GM19351 (cell line): ENCODE measurements around the gene GMPR.
"Not testable (repeated sequence)": the region's sequence is repeated elsewhere in the genome, so short reads cannot be mapped to it uniquely, and the experiment has no call there.

Experiments
- ATAC-seq: cut with Tn5 transposase; IDR thresholded peaks from one replicate; pipeline ENCODE4 v1.9.1; 2021; ENCODE audit warnings: mild to moderate bottlenecking, moderate library complexity; ENCODE audit not compliant: unreplicated experiment

Gene GMPR

DNA sequence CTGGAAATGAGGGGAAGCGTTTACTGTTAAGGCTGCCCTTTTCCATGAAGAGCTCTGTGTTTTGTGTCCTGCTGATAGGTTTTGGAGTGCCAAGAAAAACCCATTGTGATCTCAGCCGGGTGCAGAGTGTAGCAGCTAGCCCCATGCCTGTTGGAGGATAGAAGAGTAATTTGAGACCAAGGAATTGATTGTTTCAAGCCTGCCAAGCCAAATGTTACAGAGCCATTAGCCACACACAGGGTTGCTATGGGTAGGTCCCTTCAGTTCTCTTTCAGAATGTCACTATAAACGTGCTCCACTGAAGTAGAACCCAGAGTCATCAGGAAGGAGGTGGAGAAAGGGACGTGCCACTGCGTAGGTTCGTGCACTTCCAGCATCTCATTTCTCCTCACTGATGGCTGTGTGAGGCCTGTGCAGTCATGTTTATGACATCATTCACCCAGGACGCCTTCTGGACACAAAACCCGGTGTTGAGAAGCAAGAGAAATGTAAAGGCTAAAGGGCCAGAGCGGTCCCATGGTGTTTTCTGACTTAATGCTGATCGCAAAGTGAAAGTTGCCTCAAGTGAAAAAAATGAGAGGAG lies 6.6 kb downstream of the GMPR start:
- no peak for ATAC-seq

DNA sequence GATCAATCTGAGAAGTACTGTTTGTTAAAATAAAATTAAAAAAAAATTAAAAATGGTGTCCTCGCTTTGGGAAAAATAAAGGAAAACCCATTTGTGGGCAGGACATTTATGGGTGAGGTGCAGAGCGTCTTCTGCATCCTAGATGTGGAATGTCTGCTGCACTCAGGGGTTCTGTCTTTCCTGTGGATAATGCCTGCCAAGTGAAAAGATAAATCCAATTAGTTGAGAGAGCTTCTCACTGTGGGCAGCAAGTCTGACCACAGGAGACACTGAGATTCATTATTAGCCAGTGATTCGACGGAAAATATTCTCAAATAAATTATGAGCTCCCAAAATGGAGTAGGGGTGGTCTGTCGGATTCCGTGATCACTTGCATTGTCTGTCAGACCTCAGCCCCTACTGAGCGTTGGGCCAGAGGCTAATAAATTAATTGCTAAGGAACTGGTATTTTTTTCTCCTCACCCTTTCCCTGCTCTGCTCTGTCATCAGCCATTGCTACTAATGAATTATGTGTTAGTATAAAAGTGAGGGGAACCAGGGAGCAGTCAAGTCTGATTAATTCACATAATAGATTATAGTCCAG lies 10.0 kb downstream of the GMPR start:
- no peak for ATAC-seq

DNA sequence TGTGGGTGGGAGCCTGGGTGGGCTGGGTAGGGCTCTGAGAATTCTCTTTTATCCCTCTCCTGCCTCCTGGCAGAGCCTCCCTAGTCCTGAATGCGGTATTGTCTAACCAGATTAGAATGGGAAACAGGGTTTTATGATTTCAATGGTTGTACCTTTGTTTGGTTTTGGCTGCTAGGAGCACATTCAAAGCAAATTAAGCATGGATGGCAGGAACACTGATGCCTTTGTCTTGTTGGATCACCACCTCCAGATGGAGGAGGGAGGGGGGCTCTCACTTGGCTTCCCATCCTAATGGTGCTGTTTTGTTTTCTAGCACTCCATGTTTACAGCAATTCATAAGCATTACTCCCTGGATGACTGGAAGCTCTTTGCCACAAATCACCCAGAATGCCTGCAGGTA lies 11.6 kb downstream of the GMPR start:
- ATAC-seq: no peak

DNA sequence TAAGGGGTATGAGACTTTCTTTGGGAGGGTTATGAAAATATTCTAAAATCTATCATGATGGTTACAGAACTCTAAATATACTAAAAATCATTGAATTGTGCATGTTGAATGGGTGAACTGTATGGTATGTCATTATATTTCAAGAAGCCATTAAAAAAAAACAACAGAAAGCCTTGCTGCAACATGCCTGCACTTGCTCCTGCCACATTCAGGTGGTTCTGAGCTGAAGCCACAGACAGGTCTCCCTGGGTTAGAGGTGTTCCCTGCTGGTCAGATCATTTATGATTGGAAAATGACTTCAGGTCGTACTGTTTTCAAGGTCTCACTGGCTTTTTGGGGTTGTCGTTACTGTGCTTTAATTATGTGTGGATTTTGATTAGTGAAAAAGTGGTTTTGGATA lies 13.3 kb downstream of the GMPR start:
- ATAC-seq: no peak

DNA sequence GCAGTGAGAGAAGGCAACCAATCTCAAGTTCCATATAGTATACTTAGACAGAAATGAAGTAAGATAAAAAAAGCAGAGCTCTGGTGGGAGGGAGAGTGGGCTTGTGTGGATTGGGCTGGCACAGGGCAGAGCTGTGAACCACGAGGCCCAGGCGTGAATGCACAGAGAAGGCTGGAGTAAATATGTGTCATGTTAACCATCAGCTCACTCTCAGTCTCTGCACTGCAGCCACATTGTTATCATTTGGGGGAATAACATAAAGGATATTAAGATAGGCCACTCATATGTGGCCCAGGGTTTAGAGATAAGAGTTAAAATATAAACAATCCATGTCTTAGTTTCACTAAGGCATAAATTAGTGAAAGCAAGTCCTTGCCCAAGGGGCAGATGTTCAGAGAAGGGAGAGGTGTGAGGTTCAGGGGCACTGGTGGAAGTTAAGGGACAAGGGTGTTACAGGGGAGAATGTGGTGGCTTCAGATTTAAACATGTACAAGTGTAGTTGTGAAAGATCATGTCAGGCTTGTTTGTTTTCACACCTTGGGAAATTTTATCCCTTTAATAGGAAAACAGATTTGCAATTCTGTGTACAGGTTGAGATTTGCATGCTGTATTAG lies 14.4 kb downstream of the GMPR start:
- ATAC-seq: no peak

DNA sequence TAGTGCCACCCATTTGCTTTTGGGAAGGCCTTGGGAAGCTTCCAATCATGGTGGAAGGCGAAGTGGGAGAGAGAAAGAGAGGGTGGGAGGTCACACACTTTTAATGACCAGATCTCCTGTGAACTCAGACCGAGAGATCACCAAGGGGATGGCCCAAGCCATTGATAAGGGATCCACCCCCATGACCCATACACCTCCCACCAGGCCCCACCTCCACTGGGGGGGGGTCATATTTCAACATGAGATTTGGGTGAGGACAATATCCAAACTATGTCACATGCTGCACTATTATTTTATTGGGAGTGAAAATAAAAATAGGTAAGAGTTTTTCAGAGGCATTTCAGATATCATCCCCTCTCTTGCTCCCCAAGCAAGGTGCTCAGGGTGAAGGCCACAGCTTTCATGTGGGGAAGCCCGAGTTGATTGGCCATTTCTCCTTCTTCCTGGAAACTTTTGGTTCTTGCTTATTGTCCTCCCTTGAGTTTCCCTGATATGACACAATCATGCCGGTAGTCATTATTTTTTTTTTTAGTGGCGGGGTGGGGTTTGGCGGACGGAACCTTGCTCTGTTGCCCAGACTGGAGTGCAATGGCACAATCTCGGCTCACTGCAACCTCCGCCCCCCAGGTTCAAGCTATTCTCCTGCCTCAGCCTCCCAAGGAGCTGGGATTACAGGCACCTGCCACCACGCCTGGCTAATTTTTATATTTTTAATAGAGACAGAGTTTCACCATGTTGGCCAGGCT lies 15.2 kb downstream of the GMPR start:
- no peak for ATAC-seq

DNA sequence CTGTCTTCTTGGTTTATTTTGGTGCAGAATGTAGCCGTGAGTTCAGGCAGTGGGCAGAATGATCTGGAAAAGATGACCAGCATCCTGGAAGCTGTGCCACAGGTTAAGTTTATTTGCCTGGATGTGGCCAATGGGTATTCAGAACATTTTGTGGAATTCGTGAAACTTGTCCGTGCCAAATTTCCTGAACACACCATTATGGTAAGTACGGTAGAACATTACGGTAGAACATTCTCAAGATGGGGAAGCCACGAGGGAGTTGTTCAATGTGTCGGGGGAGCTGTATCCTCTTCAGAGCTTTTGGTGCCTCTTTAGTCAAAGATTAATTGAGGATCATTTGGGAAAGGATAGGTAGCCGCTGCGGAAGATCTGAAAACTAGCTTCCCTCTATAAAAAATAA lies 16.1 kb downstream of the GMPR start:
- ATAC-seq: no peak

DNA sequence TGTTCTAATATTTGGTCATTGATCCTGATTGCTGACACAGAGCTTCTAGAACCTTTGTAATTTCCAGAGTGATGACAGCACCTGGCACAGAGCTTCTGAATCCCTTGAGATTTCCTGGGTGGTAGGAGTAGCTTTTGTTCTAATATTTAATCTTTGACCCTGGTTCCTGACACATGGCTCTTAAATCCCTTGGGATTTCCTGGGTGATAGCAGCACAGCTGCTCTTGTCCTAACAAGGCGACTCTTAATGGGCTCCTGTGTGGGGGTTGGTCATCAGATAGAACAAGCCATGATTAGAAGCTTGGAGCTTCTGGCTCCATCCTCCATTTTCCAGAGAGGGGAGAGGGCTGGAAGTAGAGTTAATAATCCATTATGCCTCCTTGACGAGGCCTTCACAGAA lies 18.4 kb downstream of the GMPR start:
- no peak for ATAC-seq

DNA sequence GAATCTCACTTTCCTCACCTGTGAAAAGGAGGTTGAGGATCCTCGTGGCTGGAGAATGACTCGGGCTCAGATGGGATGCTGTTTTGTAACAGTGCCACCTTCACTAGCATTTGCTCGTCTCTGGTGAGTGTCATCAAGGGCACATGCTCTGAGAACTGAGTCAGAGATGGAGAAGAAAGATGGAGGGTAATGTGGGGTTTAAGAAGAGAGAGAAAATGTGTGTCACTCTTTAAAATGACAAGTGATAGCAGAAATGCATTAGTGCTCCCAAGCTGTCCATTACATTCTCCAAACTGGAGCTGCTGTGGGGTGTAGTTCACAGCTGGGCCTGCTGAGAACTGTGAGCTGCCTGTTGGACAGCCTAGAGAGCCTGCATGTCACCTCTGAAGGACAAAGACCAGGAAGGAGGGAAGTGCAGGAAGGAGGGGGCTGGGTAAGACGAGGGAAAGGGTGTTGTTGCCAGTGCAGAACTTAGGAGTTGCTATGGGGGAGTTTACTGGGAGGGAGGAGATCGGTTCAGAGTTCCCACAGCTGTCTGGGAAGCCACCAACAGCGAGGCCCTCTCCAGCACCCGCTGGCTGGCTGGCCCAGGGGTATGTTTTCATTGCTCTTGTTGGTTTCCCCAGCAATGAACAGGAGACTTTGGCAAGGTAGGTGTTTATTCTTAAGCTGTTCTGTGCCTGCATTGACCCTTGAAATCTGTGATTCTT lies 19.8 kb downstream of the GMPR start:
- no peak for ATAC-seq

DNA sequence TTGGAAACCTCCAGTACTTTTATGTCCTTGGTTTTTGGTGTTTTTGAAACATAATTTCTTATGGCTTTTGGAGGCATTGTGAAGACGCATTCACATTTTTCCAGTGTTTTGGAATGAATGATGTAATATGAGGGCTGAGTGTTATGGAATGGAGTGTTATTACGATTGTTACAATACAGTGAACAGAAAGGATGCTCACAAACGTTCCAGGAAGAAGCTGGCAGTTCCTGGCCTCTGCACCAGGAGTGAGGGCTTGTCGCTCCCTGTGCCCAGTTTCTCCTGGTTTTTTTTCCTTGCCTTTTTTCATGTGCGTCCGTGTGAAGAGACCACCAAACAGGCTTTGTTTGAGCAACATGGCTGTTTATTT lies 20.3 kb downstream of the GMPR start:
- no peak for ATAC-seq

DNA sequence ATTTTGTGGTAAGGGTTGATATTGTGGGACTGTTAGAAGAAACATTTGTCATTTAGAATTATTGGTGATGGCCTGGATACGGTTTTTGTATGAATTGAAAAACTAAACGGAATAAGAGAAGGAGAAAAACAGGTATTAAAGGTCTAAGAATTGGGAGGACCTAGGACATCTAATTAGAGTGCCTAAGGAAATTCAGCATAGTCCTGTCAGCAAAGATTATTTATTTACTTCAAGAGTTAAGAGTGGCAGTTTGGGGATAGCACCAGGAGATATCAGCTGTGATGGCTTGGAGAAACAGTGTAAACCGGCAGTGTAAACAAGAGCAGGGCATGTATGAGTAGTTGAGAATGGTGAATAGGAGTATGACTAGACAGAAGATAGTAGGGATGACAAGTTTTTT lies 21.2 kb downstream of the GMPR start:
- not testable (repeated sequence) for ATAC-seq

DNA sequence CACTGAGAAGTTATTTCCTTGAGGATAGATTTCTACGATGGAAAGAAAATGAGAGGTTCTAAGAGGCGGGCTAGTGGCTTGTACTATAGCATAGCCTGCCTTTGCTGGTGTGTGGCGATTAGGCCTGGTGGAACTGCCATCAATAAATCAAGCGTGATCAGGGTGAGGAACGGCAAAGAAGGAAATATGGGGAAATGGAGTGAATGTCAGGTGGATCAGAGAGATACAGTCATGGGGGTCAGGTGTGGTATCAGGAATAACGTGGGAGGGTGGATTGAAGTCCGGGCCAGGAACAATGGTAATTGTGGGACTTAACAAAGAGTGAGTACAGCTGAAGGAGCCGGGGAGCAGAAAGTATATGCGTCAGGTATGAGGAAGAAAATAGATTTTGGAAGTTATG lies 22.2 kb downstream of the GMPR start:
- not testable (repeated sequence) for ATAC-seq

DNA sequence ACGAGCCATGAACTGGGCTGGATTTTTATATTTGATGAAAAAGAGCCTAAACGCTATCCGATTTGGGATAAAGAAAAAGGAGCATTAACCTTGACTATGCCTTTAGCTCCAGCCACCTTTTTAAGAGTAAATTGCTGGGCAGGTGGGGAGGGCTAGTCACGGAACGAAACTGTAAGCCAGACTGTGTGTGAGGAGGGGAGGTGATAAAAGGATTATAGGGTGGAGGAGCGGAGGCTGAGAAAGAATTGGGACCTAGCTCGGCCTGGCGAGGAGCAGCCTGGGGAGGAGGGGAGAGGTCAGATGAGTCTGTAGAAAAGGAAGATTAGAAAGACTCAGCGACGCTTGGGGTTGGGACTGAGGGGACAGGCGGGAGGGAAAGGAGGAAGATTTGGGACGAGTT lies 24.4 kb downstream of the GMPR start:
- not testable (repeated sequence) for ATAC-seq

DNA sequence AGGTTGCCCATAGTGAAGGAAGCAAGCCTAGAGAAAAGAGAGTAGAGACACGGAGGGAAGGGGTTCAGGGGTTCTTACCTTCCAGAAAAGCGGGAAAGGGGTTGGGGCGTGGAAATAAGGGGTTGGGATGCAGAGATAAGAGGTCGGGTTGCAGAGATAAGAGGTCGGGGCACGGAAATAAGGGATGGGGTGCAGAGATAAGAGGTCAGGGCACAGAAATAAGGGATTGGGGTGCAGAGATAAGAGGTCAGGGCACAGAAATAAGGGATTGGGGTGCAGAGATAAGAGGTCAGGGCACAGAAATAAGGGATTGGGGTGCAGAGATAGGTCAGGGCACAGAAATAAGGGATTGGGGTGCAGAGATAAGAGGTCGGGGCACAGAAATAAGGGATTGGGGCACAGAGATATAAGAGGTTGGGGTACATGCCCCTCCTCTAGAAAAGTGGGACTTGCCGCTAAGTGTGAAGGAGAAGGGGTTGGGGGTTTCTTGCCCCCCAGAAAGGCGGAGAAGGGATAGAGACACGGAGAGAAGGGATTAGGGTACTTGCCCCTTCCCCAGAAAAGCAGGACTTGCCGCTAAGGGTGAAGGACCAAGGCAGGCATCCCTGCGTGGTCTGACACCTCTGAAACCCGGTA lies 25.2 kb downstream of the GMPR start:
- ATAC-seq: not testable (repeated sequence)

DNA sequence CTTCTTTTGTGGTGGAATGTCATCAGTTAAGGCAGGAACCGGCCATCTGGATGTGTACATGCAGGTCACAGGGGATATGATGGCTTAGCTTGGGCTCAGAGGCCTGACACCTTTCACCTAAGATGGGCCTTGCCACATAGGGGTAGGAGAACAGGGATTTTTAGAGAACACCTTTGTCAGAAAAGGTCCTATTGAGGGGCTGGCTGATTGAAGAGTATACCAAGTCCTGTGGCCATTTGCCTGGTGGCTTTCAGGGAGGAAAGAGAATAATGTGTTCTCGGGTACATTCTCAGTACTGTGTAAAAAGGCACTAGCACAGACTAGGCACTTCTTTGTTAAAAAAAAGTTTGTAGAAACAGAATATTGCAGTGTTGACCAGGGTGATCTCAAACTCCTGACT lies 26.4 kb downstream of the GMPR start:
- ATAC-seq: no peak

DNA sequence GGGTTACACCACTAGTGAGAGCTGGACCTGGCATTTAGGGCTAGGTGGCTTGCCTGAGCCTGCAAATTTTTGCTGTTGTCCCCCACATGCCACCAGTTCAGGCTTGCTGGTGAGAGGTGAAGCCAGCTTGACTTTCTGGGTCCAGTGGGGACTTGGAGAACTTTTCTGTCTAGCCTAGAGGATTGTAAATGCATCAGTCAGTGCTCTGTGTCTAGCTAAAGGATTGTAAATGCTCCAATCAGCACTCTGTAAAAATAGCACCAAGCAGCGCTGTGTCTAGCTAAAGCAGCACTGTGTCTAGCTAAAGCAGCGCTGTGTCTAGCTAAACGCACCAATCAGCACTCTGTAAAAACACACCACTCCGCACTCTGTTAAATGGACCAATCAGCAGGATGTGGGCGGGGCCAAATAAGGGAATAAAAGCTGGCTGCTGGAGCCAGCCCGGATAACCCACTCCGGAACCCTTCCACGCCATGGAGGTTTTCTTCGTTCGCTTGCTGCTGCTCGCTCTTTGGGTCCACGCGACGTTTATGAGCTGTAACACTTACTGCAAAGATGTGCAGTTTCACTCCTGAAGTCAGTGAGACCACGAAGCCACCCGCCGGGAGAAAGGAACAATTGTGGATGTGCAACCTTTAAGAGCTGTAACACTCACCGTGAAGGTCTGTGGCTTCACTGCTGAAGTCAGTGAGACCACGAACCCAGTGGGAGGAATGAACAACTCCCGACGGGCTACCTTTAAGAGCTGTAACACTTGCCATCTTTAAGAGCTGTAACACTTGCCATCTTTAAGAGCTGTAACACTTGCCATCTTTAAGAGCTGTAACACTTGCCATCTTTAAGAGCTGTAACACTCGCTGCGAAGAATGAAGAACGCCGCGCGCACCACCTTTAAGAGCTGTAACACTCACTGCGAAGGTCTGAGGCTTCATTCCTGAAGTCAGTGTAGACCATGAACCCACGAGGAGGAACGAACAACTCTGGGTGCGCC lies 27.3 kb downstream of the GMPR start:
- no peak for ATAC-seq

DNA sequence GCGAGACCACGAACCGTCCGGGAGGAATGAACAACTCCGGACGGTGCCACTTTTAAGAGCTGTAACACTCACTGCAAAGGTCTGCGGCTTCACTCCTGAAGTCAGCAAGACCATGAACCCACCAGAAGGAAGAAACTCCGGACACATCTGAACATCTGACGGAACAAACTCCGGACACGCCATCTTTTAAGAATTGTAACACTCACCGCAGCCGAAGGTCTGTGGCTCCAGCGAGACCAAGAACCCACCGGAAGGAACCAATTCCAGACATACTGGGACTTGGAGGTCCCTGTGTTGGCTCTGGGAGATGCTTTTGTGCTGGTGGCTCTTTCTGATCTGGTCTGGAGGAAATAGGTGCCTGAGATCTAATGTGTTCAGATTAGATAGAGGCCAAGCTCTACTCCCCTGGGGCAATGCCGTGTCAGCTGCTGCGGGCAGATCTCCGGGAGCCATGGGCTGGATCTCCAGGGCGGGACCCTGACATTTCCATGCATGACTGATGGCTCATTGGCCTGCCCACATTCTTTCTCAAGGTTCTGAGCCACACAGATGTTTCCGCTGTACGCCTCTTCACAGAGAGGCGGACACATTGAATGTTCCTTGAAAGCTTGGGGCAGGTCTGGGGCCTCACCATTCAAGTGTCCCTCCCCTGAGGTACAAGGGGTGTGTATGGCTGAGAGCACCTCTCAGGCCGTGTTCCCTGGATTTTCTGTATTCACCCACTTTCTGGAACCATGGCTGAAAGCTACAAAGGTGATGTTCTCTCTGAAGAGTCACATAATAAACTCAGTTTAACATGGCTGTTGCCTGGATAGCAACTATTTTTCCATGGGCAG lies 29.3 kb downstream of the GMPR start:
- ATAC-seq: no peak

DNA sequence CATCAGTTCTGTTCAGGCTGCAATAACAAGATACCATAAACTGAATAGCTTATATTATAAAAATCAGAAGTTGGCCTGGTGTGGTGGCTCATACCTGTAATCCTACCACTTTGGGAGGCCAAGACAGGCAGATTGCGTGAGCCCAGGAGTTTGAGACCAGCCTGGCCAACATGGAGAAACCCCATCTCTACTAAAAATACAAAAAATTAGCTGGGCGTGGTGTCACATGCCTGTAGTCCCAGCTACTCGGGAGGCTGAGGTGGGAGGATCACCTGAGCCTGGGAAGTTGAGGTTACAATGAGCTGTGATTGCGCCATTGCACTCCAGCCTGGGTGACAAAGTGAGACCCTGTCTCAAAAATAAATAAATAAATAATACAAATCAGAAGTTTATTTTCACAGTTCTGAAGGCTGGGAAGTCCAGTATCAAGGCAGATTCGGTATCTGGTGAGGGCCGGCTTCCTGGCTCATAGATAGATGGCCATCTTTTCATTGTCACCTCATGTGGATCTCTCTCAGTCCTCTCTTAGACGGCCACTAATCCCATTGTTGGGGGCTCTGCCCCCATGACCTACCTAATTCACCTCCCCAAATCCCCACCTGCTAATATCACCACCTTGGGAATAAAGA lies 31.2 kb downstream of the GMPR start:
- not testable (repeated sequence) for ATAC-seq
